Activated CD8-positive, alpha-beta T cell treated with anti-CD3 and anti-CD28 coated beads, Interleukin-2, amount 10 ng/mL, durations not matched to agents 7 days and 5 days (primary cell): ENCODE measurements around the gene MATN4. TPM values are rescaled to one million over a fixed set of nuclear protein-coding genes. Genes with fewer than 3 reads are reported as not detected.

Experiments
- ATAC-seq: fragments of 150-1000 bp; cut with Tn5 transposase; one replicate; pipeline ENCODE4 v1.10.0; 2021; ENCODE audit warnings: moderate library complexity
- CTCF ChIA-PET: fragments of 350-600 bp; sonication (Branson Sonifier 250); formaldehyde crosslinking; loops from one replicate; lab custom pipeline; 2021; ENCODE audit warnings: antibody characterized with exemption; lab: Charles Lee
- POLR2A ChIA-PET: fragments of 350-600 bp; sonication (Branson Sonifier 250); formaldehyde crosslinking; loops from one replicate; lab custom pipeline; 2021; ENCODE audit warnings: antibody characterized with exemption; lab: Charles Lee
- DNase-seq: peaks from one replicate; pipeline ENCODE4 v3.0.0-alpha.2; 2020
- H3K27ac Mint-ChIP-seq: one replicate; pipeline ENCODE4 v1.8.0; 2021; ENCODE audit warnings: mild to moderate bottlenecking, mixed read lengths
- H3K27me3 Mint-ChIP-seq: one replicate; pipeline ENCODE4 v1.8.0; 2021; ENCODE audit warnings: low read depth, mixed read lengths
- H3K36me3 Mint-ChIP-seq: one replicate; pipeline ENCODE4 v1.8.0; 2021; ENCODE audit warnings: low read depth, mixed read lengths
- H3K4me1 Mint-ChIP-seq: one replicate; pipeline ENCODE4 v1.8.0; 2021; ENCODE audit warnings: low read depth, mixed read lengths
- H3K4me3 Mint-ChIP-seq: one replicate; pipeline ENCODE4 v1.8.0; 2021; ENCODE audit warnings: mild to moderate bottlenecking, mixed read lengths
- H3K9me3 Mint-ChIP-seq: one replicate; pipeline ENCODE4 v1.8.0; 2022; ENCODE audit warnings: mixed read lengths; ENCODE audit not compliant: insufficient read depth
- total RNA-seq, 2 experiments: library from RNA; stranded (reverse); gene quantifications; one replicate each; pipeline ENCODE4 v1.2.3, GENCODE V29; 2021

Gene MATN4
- total RNA-seq, 2 experiments from 2014 or later = 0.39 TPM; not detected in 1

GRCh38 chr20:45258259-45258658 is 49.8 kb downstream of the MATN4 start:
- DNase-seq (no peak), ATAC-seq (no peak)
- no peak overlapping the region for H3K4me3 Mint-ChIP-seq
- H3K27me3 Mint-ChIP-seq = peaks cover 26% of the 10 kb centered on the region
- H3K9me3 Mint-ChIP-seq = no peaks in the 10 kb centered on the region
- no peaks in the 10 kb centered on the region for H3K36me3 Mint-ChIP-seq
- no peaks in the 10 kb centered on the region for H3K4me1 Mint-ChIP-seq
- no peak overlapping the region for H3K27ac Mint-ChIP-seq
- ChIA-PET POLR2A (no interaction called here), CTCF (interaction anchor here (0.9 kb wide), 1 partner anchor 32 kb away, joined by 3 read pairs; no protein-coding TSS in a partner anchor)

GRCh38 chr20:45257711-45258110 is 50.4 kb downstream of the MATN4 start:
- Mint-ChIP-seq H3K27me3 (peaks cover 23% of the 10 kb centered on the region), H3K9me3 (no peaks in the 10 kb centered on the region), H3K4me3 (no peak overlapping the region), H3K27ac (no peak overlapping the region), H3K4me1 (no peaks in the 10 kb centered on the region), H3K36me3 (no peaks in the 10 kb centered on the region)
- ChIA-PET POLR2A (no interaction called here), CTCF (no interaction called here)
- ATAC-seq (no peak), DNase-seq (no peak)

- no peak overlapping the region for H3K27ac Mint-ChIP-seq
- no peaks in the 10 kb centered on the region for H3K4me1 Mint-ChIP-seq
- no peaks in the 10 kb centered on the region for H3K9me3 Mint-ChIP-seq
- ATAC-seq (no peak), DNase-seq (no peak)
- ChIA-PET POLR2A (no interaction called here), CTCF (no interaction called here)
- no peak overlapping the region for H3K4me3 Mint-ChIP-seq
- H3K27me3 Mint-ChIP-seq = peaks cover 22% of the 10 kb centered on the region
- no peaks in the 10 kb centered on the region for H3K36me3 Mint-ChIP-seq
Measured at GRCh38 chr20:45257161-45257560, 50.9 kb downstream of the MATN4 start.

- CTCF ChIA-PET = interaction anchor here (0.7 to 1.7 kb wide), 5 partner anchors 9 to 255 kb away, joined by 3 to 6 read pairs (median 4); no protein-coding TSS in a partner anchor
- H3K27me3 Mint-ChIP-seq = peaks cover 30% of the 10 kb centered on the region
- DNase-seq (no peak), ATAC-seq (no peak)
- H3K4me1 Mint-ChIP-seq = no peaks in the 10 kb centered on the region
- POLR2A ChIA-PET = no interaction called here
- no peak within 1 kb of the TSS for H3K27ac Mint-ChIP-seq
- no peak within 1 kb of the TSS for H3K4me3 Mint-ChIP-seq
- H3K9me3 Mint-ChIP-seq = no peaks in the 10 kb centered on the region
- no peaks in the 10 kb centered on the region for H3K36me3 Mint-ChIP-seq
Measured at GRCh38 chr20:45254383-45255262, 53.5 kb downstream of the MATN4 start, which contains the start of gene SLPI. Gene SLPI, minus strand, starts transcription at chr20:45254564. Its CDS starts 21 bp downstream, at chr20:45254543.

GRCh38 chr20:45253261-45253660 is 54.8 kb downstream of the MATN4 start:
- H3K9me3 Mint-ChIP-seq = no peaks in the 10 kb centered on the region
- H3K27me3 Mint-ChIP-seq = peaks cover 34% of the 10 kb centered on the region
- ChIA-PET POLR2A (interaction anchor here (0.7 kb wide), 1 partner anchor 16 kb away, joined by 3 read pairs; no protein-coding TSS in a partner anchor), CTCF (interaction anchor here (1.7 kb wide), 1 partner anchor 37 kb away, joined by 5 read pairs; no protein-coding TSS in a partner anchor)
- ATAC-seq (no peak), DNase-seq (no peak)
- no peak overlapping the region for H3K4me3 Mint-ChIP-seq
- H3K27ac Mint-ChIP-seq = no peak overlapping the region
- no peaks in the 10 kb centered on the region for H3K4me1 Mint-ChIP-seq
- H3K36me3 Mint-ChIP-seq = no peaks in the 10 kb centered on the region

GRCh38 chr20:45251884-45252560 is 56.1 kb downstream of the MATN4 start:
- ATAC-seq (no peak), DNase-seq (no peak)
- no peak overlapping the region for H3K27ac Mint-ChIP-seq
- H3K4me3 Mint-ChIP-seq = no peak overlapping the region
- CTCF ChIA-PET = interaction anchor here (1.7 kb wide), 1 partner anchor 39 kb away, joined by 5 read pairs; no protein-coding TSS in a partner anchor
- POLR2A ChIA-PET = no interaction called here
- H3K36me3 Mint-ChIP-seq = no peaks in the 10 kb centered on the region
- peaks cover 43% of the 10 kb centered on the region for H3K27me3 Mint-ChIP-seq
- no peaks in the 10 kb centered on the region for H3K4me1 Mint-ChIP-seq
- no peaks in the 10 kb centered on the region for H3K9me3 Mint-ChIP-seq

GRCh38 chr20:45248609-45249008 is 59.5 kb downstream of the MATN4 start:
- no peaks in the 10 kb centered on the region for H3K9me3 Mint-ChIP-seq
- no peaks in the 10 kb centered on the region for H3K36me3 Mint-ChIP-seq
- ChIA-PET CTCF (no interaction called here), POLR2A (no interaction called here)
- H3K27me3 Mint-ChIP-seq = peaks cover 52% of the 10 kb centered on the region
- H3K4me3 Mint-ChIP-seq = no peak overlapping the region
- H3K27ac Mint-ChIP-seq = no peak overlapping the region
- no peak for DNase-seq
- no peaks in the 10 kb centered on the region for H3K4me1 Mint-ChIP-seq
- ATAC-seq = no peak

- Mint-ChIP-seq H3K4me3 (no peak overlapping the region), H3K27me3 (peaks cover 60% of the 10 kb centered on the region)
- POLR2A ChIA-PET = no interaction called here
Measured at GRCh38 chr20:45247865-45248264, 60.2 kb downstream of the MATN4 start.

GRCh38 chr20:45246109-45246508 is 62.0 kb downstream of the MATN4 start:
- H3K36me3 Mint-ChIP-seq = no peaks in the 10 kb centered on the region

More at GRCh38 chr20:45247865-45248264, 60.2 kb downstream of the MATN4 start:
- H3K4me1 Mint-ChIP-seq = no peaks in the 10 kb centered on the region
- H3K36me3 Mint-ChIP-seq = no peaks in the 10 kb centered on the region
- no peak for DNase-seq
- no peaks in the 10 kb centered on the region for H3K9me3 Mint-ChIP-seq
- no peak overlapping the region for H3K27ac Mint-ChIP-seq
- CTCF ChIA-PET = no interaction called here
- ATAC-seq = no peak

More at GRCh38 chr20:45246109-45246508, 62.0 kb downstream of the MATN4 start:
- Mint-ChIP-seq H3K27ac (no peak overlapping the region), H3K4me3 (no peak overlapping the region), H3K9me3 (no peaks in the 10 kb centered on the region), H3K27me3 (peaks cover 57% of the 10 kb centered on the region), H3K4me1 (no peaks in the 10 kb centered on the region)
- ATAC-seq = no peak
- CTCF ChIA-PET = interaction anchor here (1.0 to 2.2 kb wide), 3 partner anchors 9 to 59 kb away, joined by 3 to 6 read pairs (median 6); partner anchors contain the start of gene SLPI
- no peak for DNase-seq
- POLR2A ChIA-PET = no interaction called here
